ENCODE measurements around the gene MAL.
"Not testable (repeated sequence)": the region's sequence is repeated elsewhere in the genome, so short reads cannot be mapped to it uniquely, and the experiment has no call there.

Gene MAL

DNA sequence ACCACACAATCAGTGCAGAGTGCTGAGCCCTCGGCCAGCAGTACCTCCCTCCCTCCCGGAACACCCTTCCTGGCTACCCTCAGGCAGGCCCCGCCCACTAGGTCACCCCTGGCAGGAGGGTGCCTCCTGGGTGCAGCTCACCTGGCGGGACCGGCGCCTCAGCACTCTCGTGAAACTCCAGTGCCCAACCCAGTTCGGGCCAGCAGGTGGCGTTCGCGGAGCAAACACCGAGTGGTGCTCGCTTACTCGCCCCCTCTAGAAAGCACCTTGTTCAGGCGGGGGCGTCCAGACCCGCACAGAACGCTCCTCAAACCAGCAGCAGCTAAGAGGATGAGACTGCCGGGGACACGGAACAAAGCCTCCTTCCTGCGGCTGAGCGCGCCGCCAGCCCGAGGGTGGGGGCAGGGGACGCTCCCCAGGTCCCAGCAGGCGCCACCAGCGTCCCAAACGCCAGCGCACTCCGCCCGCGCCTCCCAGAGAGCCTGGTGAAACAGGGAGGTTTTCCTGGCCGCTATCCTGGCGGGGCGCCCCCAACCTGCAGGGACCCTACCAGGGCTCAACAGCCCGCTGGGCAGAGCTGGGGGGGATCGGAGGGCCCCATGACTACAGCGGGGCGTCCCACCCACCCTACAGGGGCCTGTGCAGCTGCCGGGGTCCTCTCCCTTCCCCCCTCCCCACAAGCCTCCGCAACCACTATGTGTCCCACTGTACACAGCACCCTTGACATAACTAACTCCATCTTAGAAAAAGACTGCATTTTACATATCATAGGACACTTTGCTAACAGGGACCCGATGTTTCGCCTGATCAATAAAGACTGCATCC lies 51.4 kb downstream of the MAL start:
- Histone ChIP-seq H3K36me3 (ENCODE audit: insufficient read depth, low read length) (no peaks in the 10 kb centered on the region), H3K27ac (ENCODE audit: low read depth, low read length) (no peak overlapping the region), H3K27me3 (ENCODE audit: control insufficient read depth in 1 of 2, insufficient read depth in 2 of 2, low read length in 2 of 2) (peaks cover 11 to 39% of the 10 kb centered on the region in 2 donors), H3K4me1 (ENCODE audit: insufficient read depth, low read length) (no peaks in the 10 kb centered on the region), H3K9me3 (ENCODE audit: low read length) (no peaks in the 10 kb centered on the region), H3K9ac (ENCODE audit: low read length) (no peak overlapping the region), H3K4me3 (ENCODE audit: low read depth in 1 of 2, low read length in 2 of 2) (peak overlapping the region in 1 of 2 donors; percentile 46)

DNA sequence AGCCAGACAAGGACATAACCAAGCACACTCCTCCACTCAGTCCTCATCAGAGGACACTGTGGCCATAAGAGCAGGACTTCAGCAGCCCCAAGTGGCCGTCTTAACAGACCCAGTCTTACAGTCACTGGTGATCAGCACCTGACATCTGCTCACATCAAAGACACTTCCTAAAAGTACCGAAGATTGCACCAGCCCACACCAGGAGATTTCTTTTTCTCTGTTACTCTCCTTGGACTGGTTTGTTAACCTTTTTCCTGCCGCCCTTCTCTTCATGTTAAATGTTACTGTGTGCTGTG lies 52.0 kb downstream of the MAL start:
- Histone ChIP-seq H3K36me3 (ENCODE audit: insufficient read depth, low read length) (no peaks in the 10 kb centered on the region), H3K4me1 (ENCODE audit: insufficient read depth, low read length) (no peaks in the 10 kb centered on the region), H3K27me3 (ENCODE audit: control insufficient read depth in 1 of 2, insufficient read depth in 2 of 2, low read length in 2 of 2) (peaks cover 11 to 39% of the 10 kb centered on the region in 2 donors), H3K9me3 (ENCODE audit: low read length) (no peaks in the 10 kb centered on the region), H3K9ac (ENCODE audit: low read length) (no peak overlapping the region), H3K4me3 (ENCODE audit: low read depth in 1 of 2, low read length in 2 of 2) (no peak overlapping the region), H3K27ac (ENCODE audit: low read depth, low read length) (no peak overlapping the region)

DNA sequence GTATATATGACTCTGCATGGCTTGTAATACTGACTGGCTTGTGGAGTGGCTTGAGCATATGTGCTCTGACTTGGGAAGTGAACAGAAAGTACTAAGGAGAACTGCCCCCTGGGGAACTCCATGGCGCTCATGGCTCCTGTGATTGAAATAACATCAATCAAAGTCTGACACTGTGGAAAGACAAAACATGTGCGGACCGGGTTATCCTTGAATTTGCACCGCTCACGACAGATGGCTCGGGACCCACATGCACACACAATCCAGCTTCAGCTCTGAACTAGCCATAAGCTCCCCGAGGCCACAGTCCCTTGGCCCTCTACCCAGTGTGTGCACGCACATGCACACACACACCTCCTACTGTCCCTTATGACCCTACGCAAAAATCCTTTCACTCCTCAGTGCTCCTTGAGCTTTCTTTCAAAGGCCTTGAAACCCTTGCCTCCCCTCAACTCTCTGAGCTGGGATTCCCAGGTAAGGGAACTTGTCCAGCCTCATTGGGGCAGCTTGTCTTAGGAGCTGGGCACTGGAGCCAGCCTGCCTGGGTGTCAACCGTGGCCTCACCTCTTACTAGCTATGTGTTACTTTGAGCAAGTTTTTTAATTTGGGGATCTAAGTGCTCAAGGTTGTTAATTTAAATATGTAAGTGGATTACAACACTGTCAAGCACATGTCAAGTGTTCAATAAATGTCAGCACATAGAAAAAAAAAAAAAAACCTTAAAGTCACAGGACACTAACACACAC lies 52.5 kb downstream of the MAL start:
- no peaks in the 10 kb centered on the region for H3K9me3 ChIP-seq (ENCODE audit: low read length)
- H3K27me3 ChIP-seq (ENCODE audit: control insufficient read depth in 1 of 2, insufficient read depth in 2 of 2, low read length in 2 of 2): peaks cover 11 to 39% of the 10 kb centered on the region in 2 donors
- no peaks in the 10 kb centered on the region for H3K4me1 ChIP-seq (ENCODE audit: insufficient read depth, low read length)
- H3K36me3 ChIP-seq (ENCODE audit: insufficient read depth, low read length): no peaks in the 10 kb centered on the region
- H3K27ac ChIP-seq (ENCODE audit: low read depth, low read length): no peak overlapping the region
- no peak overlapping the region for H3K4me3 ChIP-seq (ENCODE audit: low read depth in 1 of 2, low read length in 2 of 2)
- H3K9ac ChIP-seq (ENCODE audit: low read length): no peak overlapping the region

DNA sequence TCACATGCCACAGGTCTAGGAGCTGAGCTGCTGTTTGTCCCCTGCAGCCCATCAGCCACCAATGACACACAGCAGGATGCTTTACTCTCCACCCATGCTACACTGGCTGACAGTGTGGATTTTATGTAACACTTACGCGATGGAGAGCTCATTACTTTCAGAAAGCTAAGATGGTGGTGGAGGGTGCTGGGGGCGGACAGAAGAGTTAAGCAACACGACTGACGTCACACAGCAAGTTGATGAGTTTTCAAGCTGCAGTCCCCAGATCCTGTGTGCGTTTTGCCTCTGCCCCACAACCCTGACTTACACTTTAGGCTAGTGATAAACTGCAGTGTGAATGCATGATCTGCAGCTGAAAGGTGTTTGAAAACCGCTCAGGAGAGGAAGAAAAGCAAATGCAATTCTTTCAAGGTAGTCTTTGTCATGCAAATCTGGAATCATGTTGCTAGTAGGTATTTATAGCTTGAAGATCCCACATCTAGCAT lies 53.7 kb downstream of the MAL start:
- no peak overlapping the region for H3K9ac ChIP-seq (ENCODE audit: low read length)
- no peaks in the 10 kb centered on the region for H3K9me3 ChIP-seq (ENCODE audit: low read length)
- H3K4me1 ChIP-seq (ENCODE audit: insufficient read depth, low read length): no peaks in the 10 kb centered on the region
- H3K27ac ChIP-seq (ENCODE audit: low read depth, low read length): no peak overlapping the region
- peaks cover 11 to 33% of the 10 kb centered on the region in 2 donors for H3K27me3 ChIP-seq (ENCODE audit: control insufficient read depth in 1 of 2, insufficient read depth in 2 of 2, low read length in 2 of 2)
- no peak overlapping the region for H3K4me3 ChIP-seq (ENCODE audit: low read depth in 1 of 2, low read length in 2 of 2)
- no peaks in the 10 kb centered on the region for H3K36me3 ChIP-seq (ENCODE audit: insufficient read depth, low read length)

DNA sequence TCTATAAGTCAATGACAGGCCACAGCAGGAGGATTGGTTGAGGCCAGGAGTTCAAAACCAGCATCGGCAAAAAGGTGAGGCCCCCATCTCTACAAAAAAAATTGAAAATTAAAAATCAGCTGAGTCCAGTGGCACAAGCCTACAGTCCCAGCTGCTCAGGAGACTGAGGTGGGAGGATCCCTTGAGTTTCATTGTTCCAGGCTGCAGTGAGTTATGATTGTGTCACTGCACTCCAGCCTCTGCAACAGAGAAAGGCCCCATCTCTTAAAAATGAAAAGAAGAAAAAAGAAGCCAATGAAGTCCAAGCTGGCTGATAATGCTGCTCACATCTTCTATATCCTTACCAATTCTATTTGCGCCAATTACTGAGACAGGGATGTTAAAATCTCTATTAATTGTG lies 57.0 kb downstream of the MAL start:
- Histone ChIP-seq H3K36me3 (ENCODE audit: insufficient read depth, low read length) (peaks cover 24% of the 10 kb centered on the region), H3K9me3 (ENCODE audit: low read length) (no peaks in the 10 kb centered on the region), H3K4me3 (ENCODE audit: low read depth in 1 of 2, low read length in 2 of 2) (no peak overlapping the region), H3K27me3 (ENCODE audit: control insufficient read depth in 1 of 2, insufficient read depth in 2 of 2, low read length in 2 of 2) (peaks cover 0 to 4% of the 10 kb centered on the region in 2 donors), H3K9ac (ENCODE audit: low read length) (no peak overlapping the region), H3K4me1 (ENCODE audit: insufficient read depth, low read length) (no peaks in the 10 kb centered on the region), H3K27ac (ENCODE audit: low read depth, low read length) (no peak overlapping the region)

DNA sequence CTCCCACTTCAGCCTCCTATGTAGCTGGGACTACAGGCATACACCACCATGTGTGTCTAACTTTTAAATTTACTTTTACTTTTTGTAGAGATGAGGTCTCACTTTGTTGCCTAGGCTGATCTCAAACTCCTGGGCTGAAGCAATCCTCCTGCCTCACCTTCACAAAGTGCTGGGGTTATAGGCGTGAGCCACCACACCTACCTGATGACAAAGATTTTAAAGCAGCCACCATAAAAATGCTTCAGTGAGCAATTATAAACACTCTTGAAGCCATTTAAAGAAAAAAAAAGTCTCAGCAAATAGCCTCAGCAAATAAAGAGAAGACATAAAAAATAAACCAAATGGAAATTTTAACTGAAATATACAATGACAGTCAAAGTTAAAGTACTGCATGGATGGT lies 60.5 kb downstream of the MAL start:
- Histone ChIP-seq H3K27me3 (ENCODE audit: control insufficient read depth in 1 of 2, insufficient read depth in 2 of 2, low read length in 2 of 2) (no peaks in the 10 kb centered on the region), H3K9ac (ENCODE audit: low read length) (no peak overlapping the region), H3K27ac (ENCODE audit: low read depth, low read length) (no peak overlapping the region), H3K4me1 (ENCODE audit: insufficient read depth, low read length) (no peaks in the 10 kb centered on the region), H3K9me3 (ENCODE audit: low read length) (no peaks in the 10 kb centered on the region), H3K4me3 (ENCODE audit: low read depth in 1 of 2, low read length in 2 of 2) (no peak overlapping the region), H3K36me3 (ENCODE audit: insufficient read depth, low read length) (peaks cover 49% of the 10 kb centered on the region)

DNA sequence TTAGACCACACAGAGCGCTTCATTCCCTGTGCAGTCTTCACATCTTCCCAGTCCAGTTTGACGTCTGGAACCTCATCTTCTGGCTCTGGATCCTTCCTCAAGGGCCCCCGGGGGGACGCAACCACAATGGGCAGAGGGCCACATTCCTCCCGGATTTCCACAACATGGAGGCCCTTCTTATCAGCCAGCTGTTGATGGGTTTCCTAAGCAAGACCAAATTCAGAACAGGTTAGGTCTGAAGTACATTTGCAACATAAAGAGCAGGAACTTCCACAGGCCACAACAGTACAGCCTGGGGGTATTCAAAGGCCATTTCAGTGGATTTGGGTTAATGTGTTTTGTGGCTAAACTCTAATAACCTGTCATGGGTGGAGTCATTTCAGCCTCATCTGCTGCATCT lies 61.9 kb downstream of the MAL start:
- Histone ChIP-seq H3K27me3 (ENCODE audit: control insufficient read depth in 1 of 2, insufficient read depth in 2 of 2, low read length in 2 of 2) (no peaks in the 10 kb centered on the region), H3K4me1 (ENCODE audit: insufficient read depth, low read length) (no peaks in the 10 kb centered on the region), H3K9me3 (ENCODE audit: low read length) (no peaks in the 10 kb centered on the region), H3K27ac (ENCODE audit: low read depth, low read length) (no peak overlapping the region), H3K4me3 (ENCODE audit: low read depth in 1 of 2, low read length in 2 of 2) (no peak overlapping the region), H3K36me3 (ENCODE audit: insufficient read depth, low read length) (peaks cover 62% of the 10 kb centered on the region), H3K9ac (ENCODE audit: low read length) (no peak overlapping the region)

DNA sequence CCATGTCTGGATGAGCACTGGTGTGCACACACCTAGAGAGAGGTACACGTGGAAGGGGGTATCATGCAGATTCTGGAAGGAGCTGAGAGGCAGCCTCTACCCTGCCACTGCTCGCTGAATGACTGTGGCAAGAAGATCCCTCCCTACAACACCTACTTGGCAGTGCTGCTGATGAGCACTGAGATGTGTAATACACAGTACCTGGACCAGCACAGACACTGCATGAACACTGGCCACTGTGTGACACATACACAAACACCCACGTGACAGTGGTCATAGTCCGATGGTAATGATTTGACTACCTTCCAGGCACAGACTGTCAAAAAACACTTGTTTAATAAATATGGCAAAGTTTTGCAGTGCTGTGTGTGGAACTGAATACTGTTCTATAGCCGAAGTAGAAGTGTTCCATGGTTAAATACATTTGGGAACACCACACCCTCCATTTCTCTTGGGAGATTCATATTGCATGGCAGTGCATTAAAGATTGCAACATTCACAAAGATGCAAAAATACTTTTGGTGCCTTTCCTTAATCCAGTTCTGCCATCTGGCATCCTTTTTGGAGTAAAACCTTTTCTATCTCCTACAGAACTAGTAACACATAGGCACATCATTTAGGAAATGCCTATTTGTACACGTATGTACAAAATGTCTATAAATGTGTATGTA lies 66.5 kb downstream of the MAL start:
- Histone ChIP-seq H3K4me1 (ENCODE audit: insufficient read depth, low read length) (no peaks in the 10 kb centered on the region), H3K9ac (ENCODE audit: low read length) (no peak overlapping the region), H3K27me3 (ENCODE audit: control insufficient read depth in 1 of 2, insufficient read depth in 2 of 2, low read length in 2 of 2) (no peaks in the 10 kb centered on the region), H3K9me3 (ENCODE audit: low read length) (no peaks in the 10 kb centered on the region), H3K4me3 (ENCODE audit: low read depth in 1 of 2, low read length in 2 of 2) (no peak overlapping the region), H3K36me3 (ENCODE audit: insufficient read depth, low read length) (peaks cover 46% of the 10 kb centered on the region), H3K27ac (ENCODE audit: low read depth, low read length) (no peak overlapping the region)

DNA sequence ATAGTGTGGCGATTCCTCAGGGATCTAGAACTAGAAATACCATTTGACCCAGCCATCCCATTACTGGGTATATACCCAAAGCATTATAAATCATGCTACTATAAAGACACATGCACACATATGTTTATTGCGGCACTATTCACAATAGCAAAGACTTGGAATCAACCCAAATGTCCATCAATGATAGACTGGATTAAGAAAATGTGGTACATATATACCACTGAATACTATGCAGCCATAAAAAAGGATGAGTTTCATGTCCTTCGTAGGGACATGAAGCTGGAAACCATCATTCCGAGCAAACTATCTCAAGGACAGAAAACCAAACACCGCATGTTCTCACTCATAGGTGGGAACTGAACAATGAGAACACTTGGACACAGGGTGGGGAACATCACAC lies 72.8 kb downstream of the MAL start:
- H3K4me1 ChIP-seq (ENCODE audit: insufficient read depth, low read length); H3K4me3 ChIP-seq (ENCODE audit: low read depth in 1 of 2, low read length in 2 of 2); H3K27me3 ChIP-seq (ENCODE audit: control insufficient read depth in 1 of 2, insufficient read depth in 2 of 2, low read length in 2 of 2); H3K9me3 ChIP-seq (ENCODE audit: low read length); H3K27ac ChIP-seq (ENCODE audit: low read depth, low read length); H3K9ac ChIP-seq (ENCODE audit: low read length): not testable (repeated sequence)
- H3K36me3 ChIP-seq (ENCODE audit: insufficient read depth, low read length): peaks cover 19% of the 10 kb centered on the region

DNA sequence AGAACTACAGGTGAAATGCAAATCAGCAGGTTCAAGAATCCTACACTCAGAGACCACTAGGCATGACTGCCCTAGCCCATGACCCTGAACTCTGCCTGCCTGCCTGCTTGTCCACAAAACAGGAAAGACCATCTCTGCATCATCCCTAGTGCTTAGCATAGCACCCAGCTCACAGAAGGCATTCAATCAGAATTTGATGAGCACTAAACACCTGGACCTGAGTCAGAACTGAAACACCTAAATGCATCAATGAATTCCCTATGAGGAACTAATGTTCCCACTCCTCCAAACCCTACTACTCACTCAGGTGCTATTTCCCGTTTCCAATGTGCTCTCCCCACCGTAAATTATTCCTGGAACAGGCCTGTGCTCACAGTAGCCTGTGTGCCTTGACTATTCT lies 74.4 kb downstream of the MAL start:
- no peak overlapping the region for H3K9ac ChIP-seq (ENCODE audit: low read length)
- H3K4me1 ChIP-seq (ENCODE audit: insufficient read depth, low read length): no peaks in the 10 kb centered on the region
- peaks cover 25% of the 10 kb centered on the region for H3K36me3 ChIP-seq (ENCODE audit: insufficient read depth, low read length)
- H3K4me3 ChIP-seq (ENCODE audit: low read depth in 1 of 2, low read length in 2 of 2): no peak overlapping the region
- H3K27ac ChIP-seq (ENCODE audit: low read depth, low read length): no peak overlapping the region
- no peaks in the 10 kb centered on the region for H3K27me3 ChIP-seq (ENCODE audit: control insufficient read depth in 1 of 2, insufficient read depth in 2 of 2, low read length in 2 of 2)
- H3K9me3 ChIP-seq (ENCODE audit: low read length): no peaks in the 10 kb centered on the region

All from muscle layer of colon (tissue), 2 donors.